ENCODE data around the gene CAMTA1. TPM values are rescaled to one million over a fixed set of nuclear protein-coding genes. Genes with fewer than 3 reads are reported as not detected.
A peak's percentile ranks its signal among the peaks of the same experiment; 100 is the strongest.

The CAMTA1 gene
- total RNA-seq, 4 donors from 2014 or later, result 86.3 to 170 (median 132) TPM

GRCh38 chr1:7449750-7450149 lies 664.5 kb downstream of the CAMTA1 start:
- Histone ChIP-seq H3K9me3 (no peaks in the 10 kb centered on the region), H3K4me1 (peaks cover 0 to 8% (median 0%) of the 10 kb centered on the region in 3 donors), H3K4me3 (no peak overlapping the region), H3K36me3 (no peaks in the 10 kb centered on the region), H3K27ac (no peak overlapping the region), H3K27me3 (no peaks in the 10 kb centered on the region)
- no peak for ATAC-seq
- TF ChIP-seq EP300 (IDR thresholded peaks at IDR 0.05), result no peak
- TF ChIP-seq POLR2AphosphoS5 (IDR thresholded peaks at IDR 0.05), result no peak
- no peak for TF ChIP-seq CTCF (IDR thresholded peaks at IDR 0.05)
- TF ChIP-seq POLR2A (IDR thresholded peaks at IDR 0.05), result no peak
- 91 to 96% methylated on average over 4 to 5 of the region's 7 CpGs for WGBS, 2 donors (ENCODE audit: low coverage in 1 of 2)

GRCh38 chr1:7450838-7451237 lies 665.6 kb downstream of the CAMTA1 start:
- WGBS, 2 donors (ENCODE audit: low coverage in 1 of 2), result 93% methylated on average over 3 of the region's 5 CpGs; no CpG with 5 or more reads in 1 of the 2 donors
- no peak for ATAC-seq
- no peak overlapping the region for H3K4me3 ChIP-seq
- H3K36me3 ChIP-seq, result no peaks in the 10 kb centered on the region
- TF ChIP-seq EP300 (IDR thresholded peaks at IDR 0.05), result no peak
- TF ChIP-seq CTCF (IDR thresholded peaks at IDR 0.05), result no peak
- no peak for TF ChIP-seq POLR2AphosphoS5 (IDR thresholded peaks at IDR 0.05)
- no peak for TF ChIP-seq POLR2A (IDR thresholded peaks at IDR 0.05)
- H3K9me3 ChIP-seq, result no peaks in the 10 kb centered on the region
- H3K4me1 ChIP-seq, result peaks cover 0 to 19% (median 0%) of the 10 kb centered on the region in 3 donors
- no peak overlapping the region for H3K27ac ChIP-seq
- H3K27me3 ChIP-seq, result no peaks in the 10 kb centered on the region

GRCh38 chr1:7453038-7453437 lies 667.8 kb downstream of the CAMTA1 start:
- ATAC-seq, result no peak
- TF ChIP-seq EP300 (IDR thresholded peaks at IDR 0.05) (no peak), CTCF (IDR thresholded peaks at IDR 0.05) (no peak), POLR2AphosphoS5 (IDR thresholded peaks at IDR 0.05) (no peak), POLR2A (IDR thresholded peaks at IDR 0.05) (no peak)
- Histone ChIP-seq H3K4me1 (peaks cover 0 to 20% (median 0%) of the 10 kb centered on the region in 3 donors), H3K27me3 (no peaks in the 10 kb centered on the region), H3K4me3 (no peak overlapping the region), H3K36me3 (no peaks in the 10 kb centered on the region), H3K9me3 (no peaks in the 10 kb centered on the region), H3K27ac (no peak overlapping the region)
- no CpG with 5 or more reads among the region's 6 CpGs for WGBS, 2 donors (ENCODE audit: low coverage in 1 of 2)

GRCh38 chr1:7454052-7454815 lies 669.0 kb downstream of the CAMTA1 start:
- no peak for ATAC-seq
- H3K4me3 ChIP-seq, result no peak overlapping the region
- TF ChIP-seq CTCF (IDR thresholded peaks at IDR 0.05), result peak in 1 of 4 experiments; percentile 41
- no peak for TF ChIP-seq EP300 (IDR thresholded peaks at IDR 0.05)
- TF ChIP-seq POLR2AphosphoS5 (IDR thresholded peaks at IDR 0.05), result no peak
- no peaks in the 10 kb centered on the region for H3K9me3 ChIP-seq
- WGBS, 2 donors (ENCODE audit: low coverage in 1 of 2), result 60% methylated on average over 1 of the region's 19 CpGs; no CpG with 5 or more reads in 1 of the 2 donors
- no peak overlapping the region for H3K27ac ChIP-seq
- H3K36me3 ChIP-seq, result no peaks in the 10 kb centered on the region
- peaks cover 0 to 20% (median 0%) of the 10 kb centered on the region in 3 donors for H3K4me1 ChIP-seq
- H3K27me3 ChIP-seq, result no peaks in the 10 kb centered on the region
